KOPT-K1 (cell line): Measurements from ENCODE around the gene STARD9.
"Not testable (repeated sequence)": the region's sequence is repeated elsewhere in the genome, so short reads cannot be mapped to it uniquely, and the experiment has no call there.

Source experiments
- H3K27ac ChIP-seq: fragments of 200-600 bp; sonication (generic); 2 replicates; pipeline ENCODE4 v1.5.1; 2016; ENCODE audit warnings: antibody characterized with exemption, mild to moderate bottlenecking, low read depth, low read length; ENCODE audit not compliant: poor library complexity, severe bottlenecking
- H3K36me3 ChIP-seq: fragments of 200-600 bp; sonication (generic); 2 replicates; pipeline ENCODE4 v1.5.1; 2017; ENCODE audit warnings: antibody characterized with exemption, mild to moderate bottlenecking, low read length, moderate library complexity; ENCODE audit not compliant: insufficient read depth
- H3K9me3 ChIP-seq: fragments of 200-600 bp; sonication (generic); 2 replicates; pipeline ENCODE4 v1.5.1; 2017; ENCODE audit warnings: antibody characterized with exemption, low read length, mild to moderate bottlenecking; ENCODE audit not compliant: insufficient read depth, poor library complexity, severe bottlenecking

STARD9 gene

GRCh38 chr15:42577514-42578031 is 2.2 kb downstream of the STARD9 start:
- Histone ChIP-seq H3K36me3 (no peaks in the 10 kb centered on the region), H3K27ac (no peak overlapping the region)

GRCh38 chr15:42578984-42579537 is 3.7 kb downstream of the STARD9 start:
- Histone ChIP-seq H3K36me3 (no peaks in the 10 kb centered on the region), H3K27ac (no peak overlapping the region)

More at GRCh38 chr15:42577514-42578031, 2.2 kb downstream of the STARD9 start:
- no peaks in the 10 kb centered on the region for H3K9me3 ChIP-seq

GRCh38 chr15:42581272-42581730 is 5.9 kb downstream of the STARD9 start:
- Histone ChIP-seq H3K27ac (peak overlapping the region; percentile 36), H3K9me3 (no peaks in the 10 kb centered on the region)

More at GRCh38 chr15:42578984-42579537, 3.7 kb downstream of the STARD9 start:
- H3K9me3 ChIP-seq = no peaks in the 10 kb centered on the region

GRCh38 chr15:42582569-42583375 is 7.4 kb downstream of the STARD9 start:
- Histone ChIP-seq H3K9me3 (no peaks in the 10 kb centered on the region), H3K27ac (no peak overlapping the region), H3K36me3 (no peaks in the 10 kb centered on the region)

More at GRCh38 chr15:42581272-42581730, 5.9 kb downstream of the STARD9 start:
- H3K36me3 ChIP-seq = no peaks in the 10 kb centered on the region

GRCh38 chr15:42584031-42584765 is 8.8 kb downstream of the STARD9 start:
- no peaks in the 10 kb centered on the region for H3K36me3 ChIP-seq
- no peak overlapping the region for H3K27ac ChIP-seq
- no peaks in the 10 kb centered on the region for H3K9me3 ChIP-seq

- no peak overlapping the region for H3K27ac ChIP-seq
- no peaks in the 10 kb centered on the region for H3K36me3 ChIP-seq
- no peaks in the 10 kb centered on the region for H3K9me3 ChIP-seq
Measured at GRCh38 chr15:42590619-42591237, 15.3 kb downstream of the STARD9 start.

- Histone ChIP-seq H3K36me3 (no peaks in the 10 kb centered on the region), H3K27ac (no peak overlapping the region), H3K9me3 (no peaks in the 10 kb centered on the region)
Measured at GRCh38 chr15:42591238-42591934, 16.0 kb downstream of the STARD9 start.

GRCh38 chr15:42592716-42593115 is 17.3 kb downstream of the STARD9 start:
- H3K36me3 ChIP-seq = no peaks in the 10 kb centered on the region
- H3K27ac ChIP-seq = no peak overlapping the region
- no peaks in the 10 kb centered on the region for H3K9me3 ChIP-seq

- no peak overlapping the region for H3K27ac ChIP-seq
- H3K9me3 ChIP-seq = no peaks in the 10 kb centered on the region
- H3K36me3 ChIP-seq = no peaks in the 10 kb centered on the region
Measured at GRCh38 chr15:42593143-42593542, 17.7 kb downstream of the STARD9 start.

- Histone ChIP-seq H3K36me3 (no peaks in the 10 kb centered on the region), H3K9me3 (no peaks in the 10 kb centered on the region), H3K27ac (no peak overlapping the region)
Measured at GRCh38 chr15:42594095-42594494, 18.7 kb downstream of the STARD9 start.

GRCh38 chr15:42595626-42596240 is 20.3 kb downstream of the STARD9 start:
- H3K27ac ChIP-seq = no peak overlapping the region
- no peaks in the 10 kb centered on the region for H3K9me3 ChIP-seq
- no peaks in the 10 kb centered on the region for H3K36me3 ChIP-seq

GRCh38 chr15:42601316-42601715 is 25.9 kb downstream of the STARD9 start:
- H3K9me3 ChIP-seq, H3K27ac ChIP-seq: not testable (repeated sequence)

GRCh38 chr15:42602501-42602900 is 27.1 kb downstream of the STARD9 start:
- H3K36me3 ChIP-seq = no peaks in the 10 kb centered on the region
- peaks cover 7% of the 10 kb centered on the region for H3K9me3 ChIP-seq
- H3K27ac ChIP-seq = no peak overlapping the region

More at GRCh38 chr15:42601316-42601715, 25.9 kb downstream of the STARD9 start:
- H3K36me3 ChIP-seq = not testable (repeated sequence)

- no peak overlapping the region for H3K27ac ChIP-seq
- peaks cover 7% of the 10 kb centered on the region for H3K9me3 ChIP-seq
- no peaks in the 10 kb centered on the region for H3K36me3 ChIP-seq
Measured at GRCh38 chr15:42603978-42604377, 28.6 kb downstream of the STARD9 start.
